SK-N-SH treated with all-trans-retinoic acid at 6 μM for 48 hours (cell line): ENCODE data around the gene TMEM131L.

Experiments used
- ATAC-seq: fragments of 200-7000 bp; cut with Tn5 transposase; 3 replicates; pipeline ENCODE4 v1.9.1; 2020; ENCODE audit warnings: mild to moderate bottlenecking, moderate library complexity
- ARNTL ChIP-seq: fragments of 450-650 bp; formaldehyde crosslinking; IDR thresholded peaks from 2 replicates; pipeline ENCODE4 v1.5.0; 2020; ENCODE audit warnings: low read depth, mild to moderate bottlenecking, moderate library complexity, borderline replicate concordance
- BACH2 ChIP-seq: fragments of 250-450 bp; sonication (Bioruptor Pico); IDR thresholded peaks from 2 replicates; pipeline ENCODE4 v1.9.0; 2021; ENCODE audit warnings: mild to moderate bottlenecking, borderline replicate concordance
- CREB5 ChIP-seq: fragments of 250-450 bp; sonication (Bioruptor Pico); IDR thresholded peaks from 2 replicates; pipeline ENCODE4 v1.5.1; 2020; ENCODE audit warnings: low read depth, mild to moderate bottlenecking, moderate library complexity
- CSDC2 ChIP-seq: fragments of 250-450 bp; sonication (Bioruptor Pico); IDR thresholded peaks from 2 replicates; pipeline ENCODE4 v1.5.0; 2020; ENCODE audit warnings: mild to moderate bottlenecking, moderate library complexity
- CSRNP3 ChIP-seq: fragments of 250-450 bp; sonication (Bioruptor Pico); IDR thresholded peaks from 2 replicates; pipeline ENCODE4 v1.5.1; 2021; ENCODE audit warnings: mild to moderate bottlenecking, moderate library complexity
- ESRRG ChIP-seq: fragments of 250-450 bp; sonication (Bioruptor Pico); IDR thresholded peaks from 2 replicates; pipeline ENCODE4 v1.6.1; 2021; ENCODE audit warnings: mild to moderate bottlenecking
- GLIS3 ChIP-seq: fragments of 250-450 bp; sonication (Bioruptor Pico); IDR thresholded peaks from 2 replicates; pipeline ENCODE4 v1.5.0; 2020; ENCODE audit warnings: mild to moderate bottlenecking, moderate library complexity
- ISL1 ChIP-seq: fragments of 250-450 bp; sonication (Bioruptor Pico); IDR thresholded peaks from 2 replicates; pipeline ENCODE4 v2.1.2; 2022; ENCODE audit warnings: mild to moderate bottlenecking, moderate library complexity
- OSR1 ChIP-seq: fragments of 250-450 bp; sonication (Bioruptor Pico); IDR thresholded peaks from 2 replicates; pipeline ENCODE4 v1.8.0; 2022; ENCODE audit warnings: moderate library complexity, mild to moderate bottlenecking, inconsistent platforms
- PATZ1 ChIP-seq: fragments of 250-450 bp; sonication (Bioruptor Pico); IDR thresholded peaks from 2 replicates; pipeline ENCODE4 v1.8.0; 2020; ENCODE audit warnings: mild to moderate bottlenecking, moderate library complexity, borderline replicate concordance
- POU6F1 ChIP-seq: fragments of 250-450 bp; sonication (Bioruptor Pico); IDR thresholded peaks from 2 replicates; pipeline ENCODE4 v1.8.0; 2021; ENCODE audit warnings: low read depth, mild to moderate bottlenecking, moderate library complexity, borderline replicate concordance
- PPARA ChIP-seq: fragments of 250-450 bp; sonication (Bioruptor Pico); IDR thresholded peaks from 2 replicates; pipeline ENCODE4 v1.5.0; 2020; ENCODE audit warnings: mild to moderate bottlenecking, borderline replicate concordance
- RARB ChIP-seq: fragments of 250-450 bp; sonication (Bioruptor Pico); IDR thresholded peaks from 2 replicates; pipeline ENCODE4 v1.8.0; 2021; ENCODE audit warnings: mild to moderate bottlenecking, moderate library complexity
- SNAI2 ChIP-seq: fragments of 250-450 bp; sonication (Bioruptor Pico); IDR thresholded peaks from 2 replicates; pipeline ENCODE4 v1.5.0; 2020; ENCODE audit warnings: mild to moderate bottlenecking, moderate library complexity
- TCF4 ChIP-seq: fragments of 250-450 bp; sonication (Bioruptor Pico); IDR thresholded peaks from 2 replicates; pipeline ENCODE4 v1.8.0; 2021; ENCODE audit warnings: mild to moderate bottlenecking, moderate library complexity, borderline replicate concordance
- TOX ChIP-seq: fragments of 250-450 bp; sonication (Bioruptor Pico); IDR thresholded peaks from 2 replicates; pipeline ENCODE4 v1.8.0; 2021; ENCODE audit warnings: mild to moderate bottlenecking, moderate library complexity, borderline replicate concordance
- TSHZ2 ChIP-seq: fragments of 250-450 bp; sonication (Bioruptor Pico); IDR thresholded peaks from 2 replicates; pipeline ENCODE4 v1.5.0; 2020; ENCODE audit warnings: mild to moderate bottlenecking, moderate library complexity
- ZC3H10 ChIP-seq: fragments of 250-450 bp; sonication (Bioruptor Pico); IDR thresholded peaks from 2 replicates; pipeline ENCODE4 v1.5.1; 2021; ENCODE audit warnings: mild to moderate bottlenecking, moderate library complexity
- ZFP30 ChIP-seq: fragments of 450-650 bp; formaldehyde crosslinking; IDR thresholded peaks from 2 replicates; pipeline ENCODE4 v1.5.0; 2022; ENCODE audit warnings: mild to moderate bottlenecking, moderate library complexity
- ZNF565 ChIP-seq: fragments of 450-650 bp; formaldehyde crosslinking; conservative IDR thresholded peaks from 2 replicates; pipeline ENCODE4 v1.5.0; 2020; ENCODE audit warnings: low read depth, mild to moderate bottlenecking, moderate library complexity
- ZNF70 ChIP-seq: fragments of 450-650 bp; formaldehyde crosslinking; IDR thresholded peaks from 2 replicates; pipeline ENCODE4 v1.5.0; 2020; ENCODE audit warnings: mild to moderate bottlenecking, moderate library complexity
- ZNF8 ChIP-seq: fragments of 450-650 bp; formaldehyde crosslinking; IDR thresholded peaks from 2 replicates; pipeline ENCODE4 v1.5.0; 2020; ENCODE audit warnings: mild to moderate bottlenecking, moderate library complexity

The TMEM131L gene

GRCh38 chr4:153514001-153514526 is 47.9 kb downstream of the TMEM131L start:
- peak; percentile 72 for ATAC-seq
- TF ChIP-seq ISL1 (peak; percentile 52; the same call in 1 of the 2 replicates), CREB5 (no peak; the same call in 1 of the 2 replicates), ZNF565 (CRISPR knock-in tag) (no peak), GLIS3 (CRISPR knock-in tag) (no peak), CSDC2 (CRISPR knock-in tag) (no peak), ZFP30 (no peak)

- TF ChIP-seq ARNTL (CRISPR knock-in tag) (no peak), PPARA (CRISPR knock-in tag) (no peak), ZC3H10 (no peak), CREB5 (no peak), TOX (CRISPR knock-in tag) (no peak), CSDC2 (CRISPR knock-in tag) (no peak), BACH2 (no peak), ZNF565 (CRISPR knock-in tag) (no peak), SNAI2 (no peak), PATZ1 (CRISPR knock-in tag) (no peak), TCF4 (no peak), ESRRG (CRISPR knock-in tag) (no peak)
- TF ChIP-seq, all 23 proteins: peak for 0
- no peak for ATAC-seq
Measured at GRCh38 chr4:153514688-153515426, 48.7 kb downstream of the TMEM131L start.

- no peak for ATAC-seq
- TF ChIP-seq ISL1 (no peak), ARNTL (CRISPR knock-in tag) (no peak), ZFP30 (no peak), POU6F1 (CRISPR knock-in tag) (no peak), RARB (no peak), ESRRG (CRISPR knock-in tag) (no peak), TOX (CRISPR knock-in tag) (no peak), ZC3H10 (no peak), ZNF70 (CRISPR knock-in tag) (no peak), PPARA (CRISPR knock-in tag) (no peak), TSHZ2 (CRISPR knock-in tag) (no peak), PATZ1 (CRISPR knock-in tag) (no peak), TCF4 (no peak), ZNF8 (CRISPR knock-in tag) (no peak), CSDC2 (CRISPR knock-in tag) (no peak), ZNF565 (CRISPR knock-in tag) (no peak), OSR1 (CRISPR knock-in tag) (no peak), CSRNP3 (CRISPR knock-in tag) (no peak), CREB5 (no peak), GLIS3 (CRISPR knock-in tag) (no peak)
Measured at GRCh38 chr4:153517159-153517558, 51.0 kb downstream of the TMEM131L start.
